Sigmoid colon (tissue), 7 donors: ENCODE results near the gene ACAT2. TPM values are rescaled to one million over a fixed set of nuclear protein-coding genes. Genes with fewer than 3 reads are reported as not detected.
"Not testable (repeated sequence)": the region's sequence is repeated elsewhere in the genome, so short reads cannot be mapped to it uniquely, and the experiment has no call there.

Source experiments
- DNase-seq: peaks from one replicate; pipeline ENCODE4 v3.0.0-alpha.2; 2019
- H3K27ac ChIP-seq, 4 donors: fragments of 200-600 bp; sonication (generic); one replicate each; pipeline ENCODE4 v1.5.1; 2016 to 2019; ENCODE audit warnings: mild to moderate bottlenecking in 1 of 4
- H3K27me3 ChIP-seq, 3 donors: fragments of 200-600 bp; sonication (generic); one replicate each; pipeline ENCODE4 v1.5.1; 2019; ENCODE audit warnings: mild to moderate bottlenecking in 1 of 3
- H3K36me3 ChIP-seq, 4 donors: fragments of 200-600 bp; sonication (generic); one replicate each; pipeline ENCODE4 v1.5.1; 2016 to 2019
- H3K4me1 ChIP-seq, 4 donors: fragments of 200-600 bp; sonication (generic); one replicate each; pipeline ENCODE4 v1.5.1; 2017 to 2019
- H3K4me3 ChIP-seq, 4 donors: fragments of 200-600 bp; sonication (generic); one replicate each; pipeline ENCODE4 v1.5.1; 2017 to 2019; ENCODE audit warnings: mild to moderate bottlenecking in 2 of 4, moderate library complexity in 1 of 4
- H3K9me3 ChIP-seq, 4 donors: fragments of 200-600 bp in 3 of 4; sonication (generic) in 3 of 4; one replicate each; pipeline versions ENCODE4 v1.5.1 to v1.6.1; 2013 to 2019
- CTCF ChIP-seq, 4 experiments: fragments of 450-650 bp in 3 of 4; fragments of 200-600 bp in 1 of 4; IDR thresholded peaks; one replicate each; pipeline ENCODE4 v1.5.1; 2016 to 2019; ENCODE audit warnings: antibody characterized with exemption in 4 of 4, mild to moderate bottlenecking in 3 of 4, moderate library complexity in 2 of 4
- EP300 ChIP-seq, 4 donors: sonication (generic); formaldehyde crosslinking; IDR thresholded peaks; one replicate each; pipeline ENCODE4 v1.6.1; 2017; ENCODE audit warnings: antibody characterized with exemption in 4 of 4
- POLR2A ChIP-seq, 2 donors: fragments of 450-650 bp; IDR thresholded peaks; one replicate each; pipeline ENCODE4 v1.6.1; 2016; ENCODE audit warnings: antibody characterized with exemption in 2 of 2, mild to moderate bottlenecking in 2 of 2, moderate library complexity in 2 of 2
- POLR2AphosphoS5 ChIP-seq, 4 donors: sonication (generic); formaldehyde crosslinking; IDR thresholded peaks; one replicate each; pipeline ENCODE4 v1.6.1; 2017; ENCODE audit warnings: antibody characterized with exemption in 4 of 4
- WGBS, 2 donors: extraction: QIAGEN DNeasy Blood & Tissue Kit; methylation state at CpG; one replicate each; pipeline ENCODE4 v1.1.7; 2013; 5-methylcytosine and 5-hydroxymethylcytosine counted together
- intact Hi-C: fragments of 100-400 bp; cut with DNase I; formaldehyde crosslinking; loops from one replicate; pipeline ENCODE4 v1.15.1; 2023
- polyA plus RNA-seq, 3 donors: library from polyadenylated mRNA; stranded (reverse); fragments of 200-250 nt; gene quantifications; one replicate each; pipeline ENCODE4 v1.2.3, GENCODE V29; 2013
- total RNA-seq, 4 donors: library from RNA; depleted of rRNA; stranded (reverse); fragments of >200 nt; gene quantifications; one replicate each; pipeline ENCODE4 v1.1.0, GENCODE V29; 2016
- donor health status: healthy with polysubstance abuse.
- donor health status: Bipolar disorder and iron deficiency.
- donor health status: healthy.

The ACAT2 gene
- total and polyA plus RNA-seq, 7 donors = 4.1 to 85.1 (median 12.1) TPM

GRCh38 chr6:159715605-159716004 lies 46.2 kb upstream of the ACAT2 start:
- DNase-seq = no peak
- Histone ChIP-seq H3K9me3 (no peaks in the 10 kb centered on the region), H3K36me3 (no peaks in the 10 kb centered on the region), H3K4me3 (no peak overlapping the region), H3K27me3 (no peaks in the 10 kb centered on the region), H3K27ac (peak overlapping the region; percentile 82 to 90 (median 86)), H3K4me1 (peaks cover 0 to 34% (median 32%) of the 10 kb centered on the region in 4 donors)
- intact Hi-C loops = loop anchor here (2.0 kb wide), 1 partner anchor 15 kb away; no protein-coding TSS in a partner anchor
- WGBS, 2 donors = 97 to 99% methylated on average over 3 of the region's 3 CpGs
- no peak for TF ChIP-seq POLR2AphosphoS5 (IDR thresholded peaks at IDR 0.05)
- no peak for TF ChIP-seq EP300 (IDR thresholded peaks at IDR 0.05)
- TF ChIP-seq CTCF (IDR thresholded peaks at IDR 0.05) = no peak
- TF ChIP-seq POLR2A (IDR thresholded peaks at IDR 0.05) = no peak

DNA sequence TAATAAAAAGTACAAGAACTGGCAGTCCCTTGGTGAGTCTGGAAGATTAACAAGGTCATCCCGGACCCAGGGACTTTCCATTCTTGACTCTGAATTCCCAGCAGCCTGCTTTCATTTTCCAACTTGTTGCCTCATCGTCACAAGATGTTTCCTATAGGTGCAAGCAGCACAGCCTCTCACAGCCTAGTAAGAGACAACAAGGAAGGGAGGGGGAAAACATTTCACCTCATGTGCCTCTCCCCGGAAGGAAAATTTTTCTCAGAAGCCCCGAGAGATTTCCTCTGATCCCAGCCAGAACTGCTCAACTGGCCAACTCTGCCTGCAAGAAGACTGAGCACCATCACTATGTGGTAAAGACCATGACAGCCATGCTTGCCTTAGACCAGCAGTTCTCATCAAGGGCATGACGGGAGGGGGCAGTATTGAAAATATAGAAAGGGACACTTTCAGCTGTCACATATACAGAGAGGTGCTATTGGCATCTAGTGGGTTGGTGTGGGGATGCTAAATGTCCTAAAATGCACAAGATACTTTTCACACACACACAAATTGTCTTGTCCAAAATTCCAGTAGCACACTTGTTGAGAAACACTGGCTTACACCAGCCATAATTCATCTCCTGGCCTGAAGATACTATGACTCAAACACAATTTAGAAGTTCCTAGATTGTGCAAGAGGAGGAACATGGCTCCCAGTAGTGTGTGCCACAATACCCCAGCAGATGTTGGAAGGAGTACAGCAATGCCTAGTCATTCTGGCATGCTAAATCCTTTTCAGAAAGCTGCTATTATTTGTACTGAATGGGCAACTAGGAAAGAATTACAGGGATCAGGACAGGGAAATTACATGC lies 45.4 kb upstream of the ACAT2 start:
- 61 to 72% methylated on average over 5 of the region's 5 CpGs for WGBS, 2 donors
- Histone ChIP-seq H3K4me3 (peak overlapping the region in 2 of 4 donors; percentile 13 to 22), H3K27ac (peak overlapping the region; percentile 82 to 90 (median 86)), H3K4me1 (peaks cover 0 to 34% (median 32%) of the 10 kb centered on the region in 4 donors), H3K9me3 (no peaks in the 10 kb centered on the region), H3K36me3 (no peaks in the 10 kb centered on the region), H3K27me3 (no peaks in the 10 kb centered on the region)
- TF ChIP-seq CTCF (IDR thresholded peaks at IDR 0.05) = no peak
- TF ChIP-seq POLR2AphosphoS5 (IDR thresholded peaks at IDR 0.05) = peak; percentile 78 to 89 (median 86)
- peak; percentile 19 to 91 (median 66) for TF ChIP-seq EP300 (IDR thresholded peaks at IDR 0.05)
- intact Hi-C loops = loop anchor here (2.0 kb wide), 1 partner anchor 16 kb away; no protein-coding TSS in a partner anchor
- peak; percentile 89 for DNase-seq

GRCh38 chr6:159718634-159719033 lies 43.2 kb upstream of the ACAT2 start:
- no peaks in the 10 kb centered on the region for H3K9me3 ChIP-seq
- H3K27me3 ChIP-seq = no peaks in the 10 kb centered on the region
- H3K27ac ChIP-seq = peak overlapping the region in 1 of 4 donors; percentile 90
- H3K4me3 ChIP-seq = no peak overlapping the region
- no peaks in the 10 kb centered on the region for H3K36me3 ChIP-seq
- DNase-seq = no peak
- intact Hi-C loops = no loop called here
- H3K4me1 ChIP-seq = peaks cover 0 to 34% (median 32%) of the 10 kb centered on the region in 4 donors
- whole genome bisulfite sequencing, 2 donors = 74 to 81% methylated on average over 3 of the region's 3 CpGs
- TF ChIP-seq CTCF (IDR thresholded peaks at IDR 0.05) = no peak
- no peak for TF ChIP-seq EP300 (IDR thresholded peaks at IDR 0.05)
- TF ChIP-seq POLR2AphosphoS5 (IDR thresholded peaks at IDR 0.05) = no peak
- TF ChIP-seq POLR2A (IDR thresholded peaks at IDR 0.05) = no peak

GRCh38 chr6:159719287-159719686 lies 42.6 kb upstream of the ACAT2 start:
- DNase-seq = no peak
- WGBS, 2 donors = 97% methylated on average over 7 of the region's 7 CpGs
- Histone ChIP-seq H3K36me3 (no peaks in the 10 kb centered on the region), H3K27ac (peak overlapping the region in 1 of 4 donors; percentile 90), H3K9me3 (no peaks in the 10 kb centered on the region), H3K4me3 (no peak overlapping the region), H3K27me3 (no peaks in the 10 kb centered on the region), H3K4me1 (peaks cover 0 to 34% (median 32%) of the 10 kb centered on the region in 4 donors)
- intact Hi-C loops = no loop called here
- no peak for TF ChIP-seq POLR2A (IDR thresholded peaks at IDR 0.05)

GRCh38 chr6:159720708-159721107 lies 41.1 kb upstream of the ACAT2 start:
- peaks cover 0 to 26% (median 24%) of the 10 kb centered on the region in 4 donors for H3K4me1 ChIP-seq
- no peak for DNase-seq
- TF ChIP-seq EP300 (IDR thresholded peaks at IDR 0.05) = no peak
- TF ChIP-seq POLR2AphosphoS5 (IDR thresholded peaks at IDR 0.05) = no peak
- TF ChIP-seq POLR2A (IDR thresholded peaks at IDR 0.05) = no peak
- no peak for TF ChIP-seq CTCF (IDR thresholded peaks at IDR 0.05)

DNA sequence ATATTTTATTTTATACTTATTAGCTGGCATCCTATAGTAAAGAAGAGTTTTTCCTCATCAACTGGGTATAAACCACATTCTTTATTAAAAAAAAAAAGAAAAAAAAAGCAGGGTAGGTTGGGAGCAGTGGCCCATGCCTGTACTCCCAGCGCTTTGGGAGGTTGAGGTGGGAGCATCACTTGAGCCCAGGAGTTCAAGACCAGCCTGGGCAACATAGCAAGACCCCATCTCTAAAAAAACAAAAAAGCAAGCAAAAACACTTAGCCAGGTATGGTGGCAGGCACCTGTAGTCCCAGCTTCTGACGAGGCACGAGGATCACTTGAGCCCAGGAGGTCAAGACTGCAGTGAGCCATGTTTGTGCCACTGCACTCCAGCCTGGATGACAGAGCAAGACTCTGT lies 39.9 kb upstream of the ACAT2 start:
- H3K4me1 ChIP-seq = peaks cover 0 to 22% (median 18%) of the 10 kb centered on the region in 4 donors
- DNase-seq, H3K9me3 ChIP-seq, H3K27ac ChIP-seq, intact Hi-C loops, H3K36me3 ChIP-seq, H3K4me3 ChIP-seq, H3K27me3 ChIP-seq: not testable (repeated sequence)
- 97 to 100% methylated on average over 3 of the region's 3 CpGs for WGBS, 2 donors

More at GRCh38 chr6:159720708-159721107, 41.1 kb upstream of the ACAT2 start:
- H3K9me3 ChIP-seq = no peaks in the 10 kb centered on the region
- no peak overlapping the region for H3K4me3 ChIP-seq
- WGBS, 2 donors = 40 to 58% methylated on average over 7 of the region's 7 CpGs
- no peak overlapping the region for H3K27ac ChIP-seq
- H3K36me3 ChIP-seq = no peaks in the 10 kb centered on the region
- intact Hi-C loops = no loop called here
- no peaks in the 10 kb centered on the region for H3K27me3 ChIP-seq
